HUDEP-2 (cell line): ENCODE data around the gene FRRS1.

Source experiments
- DNase-seq, 76 experiments: peaks; one replicate each; lab custom pipeline; 2025; ENCODE audit not compliant: unreplicated experiment in 76 of 76; lab: John Stamatoyannopoulos, UW

The FRRS1 gene

DNA sequence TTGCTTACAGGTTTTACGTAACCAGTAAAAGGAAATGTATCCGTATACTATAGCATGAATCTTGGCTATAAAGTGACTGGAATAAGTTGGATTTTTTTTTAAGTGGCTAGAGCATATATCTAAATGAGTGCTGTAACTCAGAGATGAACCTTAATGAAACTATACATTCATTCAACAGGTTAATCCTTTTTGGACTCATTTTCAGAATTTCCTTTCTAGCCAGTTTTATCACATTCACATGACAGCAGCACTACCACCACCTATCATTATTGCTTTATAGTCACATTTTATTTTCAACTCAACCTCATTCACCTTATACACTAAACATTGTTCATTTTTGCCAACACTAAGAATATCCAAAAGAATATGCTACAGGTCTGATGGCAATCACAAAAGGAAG lies 30.6 kb downstream of the FRRS1 start:
- no peak for DNase-seq

DNA sequence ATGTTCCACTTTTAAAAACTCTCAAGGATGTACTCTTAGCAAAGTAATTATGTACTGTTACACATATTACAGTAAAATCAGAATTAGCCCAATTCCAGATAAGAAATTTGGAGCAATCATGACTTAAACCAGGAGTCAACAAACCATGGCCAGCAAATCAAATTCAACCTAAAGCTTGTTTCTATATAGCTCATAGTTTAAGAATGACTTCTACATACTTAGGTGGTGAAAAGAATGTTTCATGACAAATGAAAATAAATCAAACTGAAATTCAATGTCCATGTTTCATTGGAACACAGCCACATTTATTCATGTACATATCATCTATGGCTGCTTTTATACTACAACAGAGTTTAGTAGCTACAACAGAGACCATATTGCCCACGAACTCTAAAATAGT lies 35.1 kb downstream of the FRRS1 start:
- DNase-seq, result no peak

DNA sequence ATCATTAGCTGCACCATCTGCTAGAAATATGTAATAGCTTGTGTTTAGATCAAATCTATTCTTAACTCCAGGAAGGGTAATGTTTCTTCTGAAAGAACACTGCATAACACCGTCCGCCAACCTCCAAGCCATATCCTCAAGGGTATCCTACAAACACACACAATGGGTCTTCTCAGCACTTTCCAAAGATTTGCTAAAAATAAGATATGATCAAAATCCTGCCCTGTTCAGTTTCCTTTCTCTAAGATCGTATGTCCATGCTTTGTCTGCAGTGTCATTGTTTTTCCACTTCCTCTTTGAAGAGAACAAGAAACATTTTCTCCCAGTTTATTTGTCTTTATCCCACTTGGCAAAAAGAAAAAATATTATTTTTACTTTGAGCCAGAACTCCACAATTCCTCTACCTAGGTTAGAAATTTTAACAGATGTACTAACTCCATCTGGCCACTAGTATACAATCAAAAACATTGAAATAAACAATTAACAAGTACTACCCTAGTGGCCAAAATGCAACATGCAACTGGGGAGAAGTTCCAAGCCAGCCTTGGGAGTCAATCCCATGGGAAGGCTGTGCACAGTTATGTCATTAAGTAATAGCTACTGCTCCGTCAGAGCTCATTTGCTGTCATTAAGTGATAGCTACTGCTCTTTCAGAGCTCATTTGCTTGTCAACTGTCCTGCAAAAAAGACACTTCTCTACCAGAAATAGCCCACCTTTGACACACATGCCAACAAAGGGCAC lies 37.8 kb downstream of the FRRS1 start:
- DNase-seq, result peak in 7 of 76 experiments; percentile 6 to 30 (median 12)

DNA sequence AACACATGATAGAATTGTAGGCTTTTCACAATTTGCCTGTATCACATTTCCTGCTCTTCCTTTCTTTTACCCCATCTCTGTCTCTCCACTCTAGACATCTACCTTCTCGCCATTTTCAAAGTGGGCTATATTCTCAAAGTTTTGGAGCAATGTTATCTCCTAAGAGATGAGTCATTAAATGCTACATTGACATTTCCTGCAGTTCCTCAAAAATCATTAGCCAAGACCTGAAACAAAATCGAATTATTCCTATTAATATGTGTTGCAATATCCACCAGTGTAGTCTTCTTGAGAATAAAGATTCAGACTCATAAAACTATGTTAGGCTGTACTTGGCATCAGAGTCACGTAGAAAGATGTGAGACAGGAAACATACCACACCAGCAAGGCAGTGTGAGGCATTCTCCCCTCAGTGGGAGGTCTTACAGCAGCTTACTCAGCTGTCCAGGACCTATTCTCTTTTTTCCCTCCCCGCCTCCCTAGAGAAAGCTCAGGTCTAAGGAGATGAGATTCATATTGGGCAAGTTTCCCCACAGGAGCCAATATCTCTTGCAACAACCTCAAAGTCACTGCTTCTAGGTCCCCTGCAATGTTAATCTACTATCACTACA lies 38.8 kb downstream of the FRRS1 start:
- DNase-seq, result no peak

DNA sequence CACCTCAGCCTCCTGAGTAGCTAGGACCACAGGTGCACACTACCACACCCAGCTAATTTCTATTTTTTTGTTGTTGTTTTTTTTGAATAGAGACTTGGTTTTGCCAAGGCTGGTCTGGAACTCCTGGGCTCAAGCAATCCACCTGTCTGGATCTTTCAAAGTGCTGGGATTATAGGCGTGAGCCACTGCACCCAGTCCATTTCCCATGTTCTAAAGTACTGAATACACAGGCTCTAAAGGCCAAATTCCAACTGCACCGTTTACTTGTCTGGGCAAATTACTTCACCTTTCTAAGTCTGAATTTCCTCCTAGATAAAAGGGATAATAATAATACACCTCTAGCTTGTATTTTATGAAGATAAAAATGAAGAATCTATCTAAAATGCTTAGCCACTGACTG lies 39.6 kb downstream of the FRRS1 start:
- no peak for DNase-seq

DNA sequence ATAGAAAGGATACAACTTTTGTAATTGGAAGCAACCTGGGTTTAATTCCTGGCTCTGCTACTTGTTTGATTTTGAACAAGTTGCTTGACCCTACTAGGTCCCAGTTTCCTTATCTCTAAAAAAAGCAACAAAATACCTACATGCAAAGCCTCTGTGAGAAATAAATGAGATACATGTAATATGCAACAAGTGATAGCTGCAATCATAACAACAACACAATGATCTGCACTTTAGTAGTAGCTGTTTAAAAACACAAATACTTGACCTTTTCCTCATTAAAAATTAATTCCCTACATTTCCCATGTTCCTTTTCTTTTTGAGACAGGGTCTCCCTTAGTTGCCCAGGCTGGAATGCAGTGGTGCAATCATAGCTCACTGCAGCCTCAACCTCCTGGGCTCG lies 40.0 kb downstream of the FRRS1 start:
- no peak for DNase-seq

DNA sequence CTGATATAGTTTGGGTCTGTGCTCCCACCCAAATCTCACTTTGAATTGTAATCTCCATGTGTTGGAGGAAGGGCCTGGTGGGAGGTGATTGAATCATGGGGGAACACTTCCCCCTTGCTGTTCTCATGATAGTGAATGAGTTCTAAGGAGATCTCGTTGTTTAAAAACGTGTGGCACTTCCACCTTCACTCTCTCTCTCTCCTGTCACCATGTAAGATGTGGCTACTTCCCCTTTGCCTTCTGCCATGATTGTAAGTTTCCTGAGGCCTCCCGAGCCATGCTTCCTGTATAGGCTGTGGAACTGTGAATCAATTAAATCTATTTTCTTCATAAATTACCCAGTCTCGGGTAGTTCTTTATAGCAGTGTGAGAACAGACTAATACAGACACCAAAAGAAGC lies 40.4 kb downstream of the FRRS1 start:
- no peak for DNase-seq

DNA sequence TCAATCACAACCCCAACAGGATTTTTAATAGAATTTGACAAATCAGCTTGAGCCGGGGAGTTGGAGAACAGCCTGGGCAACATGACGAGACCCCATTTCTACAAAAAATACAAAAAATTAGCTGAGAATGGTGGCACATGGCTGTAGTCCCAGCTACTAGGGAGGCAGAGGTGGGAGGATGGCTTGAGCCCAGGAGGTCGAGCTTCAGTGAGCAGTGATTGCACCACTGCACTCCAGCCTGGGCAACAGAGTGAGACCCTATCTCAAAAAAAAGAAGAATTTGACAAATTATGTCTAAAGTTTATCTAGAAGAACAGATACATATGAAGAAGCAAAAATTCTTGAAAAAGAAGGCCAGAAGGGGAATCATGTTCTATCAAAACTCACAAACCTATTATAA lies 43.2 kb downstream of the FRRS1 start:
- no peak for DNase-seq

DNA sequence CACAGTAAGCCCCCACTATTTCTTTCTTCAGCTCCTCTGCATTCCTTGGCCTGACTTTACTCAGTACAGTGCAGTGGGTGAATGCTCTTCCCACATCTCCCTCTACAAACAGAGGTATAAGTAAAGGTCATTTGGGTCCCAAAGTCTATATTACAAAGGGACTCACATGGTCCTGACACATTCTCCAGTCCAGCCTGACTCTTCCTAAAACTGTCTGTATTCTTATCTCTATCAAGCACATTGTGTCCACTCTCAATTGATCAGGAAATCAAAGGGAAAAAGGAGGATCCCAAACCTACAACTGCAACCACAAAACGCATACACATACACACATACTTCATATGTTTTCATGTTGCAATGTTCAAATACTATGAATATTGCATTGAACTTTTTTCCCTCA lies 49.4 kb downstream of the FRRS1 start:
- no peak for DNase-seq

DNA sequence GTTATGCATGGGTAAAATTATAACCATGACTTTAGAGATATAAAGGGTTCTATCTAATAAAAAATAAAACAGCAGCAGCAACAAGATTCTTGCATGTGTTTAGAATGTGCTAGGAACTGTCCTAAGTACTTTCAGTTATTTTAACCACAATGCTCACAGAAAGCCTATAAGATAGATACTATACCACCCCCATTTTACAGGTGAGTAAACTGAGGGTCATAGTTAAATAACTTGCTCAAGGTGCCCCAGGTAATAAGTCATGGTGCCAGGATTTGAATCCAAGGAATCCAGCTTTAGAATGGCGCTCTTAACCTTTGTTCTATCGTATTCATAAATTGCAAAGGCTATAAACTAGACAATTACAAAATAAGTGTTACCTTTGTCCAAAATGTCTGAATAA lies 53.4 kb downstream of the FRRS1 start:
- DNase-seq, result no peak

DNA sequence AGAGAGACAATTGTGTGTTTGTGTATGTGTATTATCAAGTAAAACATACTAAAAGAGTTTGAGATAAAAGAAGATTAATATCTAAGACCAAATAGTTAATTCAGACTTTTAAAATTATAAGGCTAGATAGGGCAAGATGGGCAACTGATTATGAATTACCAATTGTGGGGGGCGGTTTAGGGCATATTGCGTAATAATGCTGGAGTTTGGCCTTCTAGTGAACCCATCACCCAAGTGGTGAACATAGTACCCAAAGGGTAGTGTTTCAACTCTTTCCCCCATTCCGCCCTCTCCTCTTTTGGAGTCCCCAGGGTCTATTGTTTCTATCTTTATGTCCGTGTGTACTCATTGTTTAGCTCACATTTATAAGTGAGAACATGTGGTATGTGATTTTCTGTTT lies 55.4 kb downstream of the FRRS1 start:
- DNase-seq, result no peak

DNA sequence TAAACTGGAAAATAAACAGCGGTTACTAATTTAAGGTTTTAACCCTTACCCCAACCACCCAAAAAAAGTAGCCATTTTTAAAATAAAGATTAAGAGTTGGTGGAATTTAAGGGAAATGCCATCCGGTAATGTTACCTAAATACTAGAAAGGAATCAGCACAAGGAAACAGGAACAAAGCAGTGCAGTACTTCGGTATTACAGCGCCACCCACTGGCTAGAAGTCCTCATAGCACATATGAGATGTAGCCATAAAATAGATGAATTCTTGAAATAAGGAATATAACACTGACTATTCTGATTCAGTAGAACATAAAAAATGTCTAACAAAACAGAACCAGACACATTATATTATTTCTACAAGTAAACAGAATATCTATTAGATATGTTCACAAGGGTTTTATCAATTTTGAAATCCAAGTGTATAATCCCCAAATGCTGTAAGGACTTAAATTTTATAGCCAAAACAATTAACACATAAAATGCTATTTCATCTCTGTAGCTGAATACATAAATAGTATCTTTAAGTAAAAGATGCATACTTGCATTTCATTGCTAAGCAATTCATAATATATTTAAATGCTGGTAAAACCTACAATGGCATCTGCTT lies 58.8 kb downstream of the FRRS1 start:
- DNase-seq, result peak in 55 of 76 experiments; percentile 4 to 72 (median 39)

DNA sequence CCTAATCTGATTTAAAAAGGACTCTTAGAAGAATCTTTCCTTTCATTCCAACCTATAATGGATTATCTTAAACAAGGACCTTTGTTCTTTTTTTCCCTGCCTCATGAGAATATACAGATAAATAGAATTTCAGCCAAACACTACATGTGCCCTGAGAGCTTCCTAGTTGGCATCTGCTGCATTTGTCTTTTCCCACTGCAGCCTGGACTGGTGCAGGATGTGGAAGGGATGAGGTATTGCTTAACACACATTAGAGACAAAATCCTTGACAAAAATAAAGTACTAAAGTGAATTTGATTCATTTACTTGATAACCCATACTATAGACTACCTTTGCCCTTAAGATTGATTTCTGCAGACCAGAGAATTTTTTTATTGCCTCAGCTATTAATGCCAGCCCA lies 61.0 kb downstream of the FRRS1 start:
- DNase-seq, result no peak

DNA sequence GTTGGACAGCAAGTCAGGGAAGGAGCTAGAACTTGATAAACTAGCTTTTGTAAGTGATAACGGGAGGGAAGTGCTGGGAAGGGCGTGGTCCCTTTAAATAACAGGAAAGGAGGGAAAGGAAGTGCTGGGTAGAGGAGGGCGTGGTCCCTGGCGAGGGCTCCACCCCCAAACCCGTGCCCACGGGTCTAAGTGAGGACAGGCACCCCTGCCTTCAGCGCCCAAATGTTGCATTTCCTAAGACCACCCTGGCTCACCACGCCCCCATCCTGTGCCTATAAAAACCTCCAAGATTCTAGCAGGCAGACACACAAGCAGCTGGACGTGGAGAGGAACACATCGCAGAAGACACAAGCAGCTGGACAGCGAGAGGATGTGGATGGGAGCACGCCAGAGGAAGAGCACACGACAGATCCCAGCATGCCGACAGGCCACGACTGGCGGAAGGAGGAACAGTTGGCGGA lies 62.0 kb downstream of the FRRS1 start:
- DNase-seq, result peak in 54 of 76 experiments; percentile 5 to 72 (median 35)

DNA sequence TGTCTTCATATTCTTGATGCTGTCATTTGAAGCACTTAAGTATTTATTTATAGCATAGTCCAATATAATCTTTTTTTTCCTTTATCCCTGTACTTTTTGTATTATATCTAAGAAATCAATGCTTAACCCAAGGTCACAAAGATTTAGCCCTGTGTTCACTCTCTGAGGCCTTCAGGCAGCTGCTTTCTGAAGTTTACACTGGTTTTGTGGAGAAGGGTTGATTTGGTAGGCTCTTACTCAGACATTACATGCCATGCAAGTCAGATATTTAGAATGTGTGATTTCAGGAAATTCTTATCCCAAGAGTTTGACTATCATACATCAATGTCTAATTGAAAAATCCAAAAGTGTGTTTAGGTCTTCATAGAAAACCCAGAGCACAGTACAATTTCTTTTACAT lies 64.2 kb downstream of the FRRS1 start:
- no peak for DNase-seq

DNA sequence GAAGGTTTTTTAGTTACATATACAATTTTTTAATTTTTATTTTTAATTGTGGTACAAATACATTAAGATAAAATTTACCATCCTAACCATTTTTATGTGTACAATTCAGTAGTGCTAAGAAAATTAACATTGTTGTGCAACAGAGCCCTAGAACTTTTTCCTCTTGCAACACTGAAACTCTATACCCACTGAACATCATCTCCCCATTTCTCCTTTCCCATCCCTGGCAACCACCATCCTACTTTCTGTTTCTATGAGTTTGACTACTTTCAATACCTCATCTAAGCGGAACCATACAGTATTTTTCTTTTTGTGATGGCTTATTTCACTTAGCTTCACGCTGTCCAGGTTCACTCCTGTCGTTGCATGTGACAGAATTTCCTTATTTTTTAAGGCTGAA lies 66.4 kb downstream of the FRRS1 start:
- no peak for DNase-seq

DNA sequence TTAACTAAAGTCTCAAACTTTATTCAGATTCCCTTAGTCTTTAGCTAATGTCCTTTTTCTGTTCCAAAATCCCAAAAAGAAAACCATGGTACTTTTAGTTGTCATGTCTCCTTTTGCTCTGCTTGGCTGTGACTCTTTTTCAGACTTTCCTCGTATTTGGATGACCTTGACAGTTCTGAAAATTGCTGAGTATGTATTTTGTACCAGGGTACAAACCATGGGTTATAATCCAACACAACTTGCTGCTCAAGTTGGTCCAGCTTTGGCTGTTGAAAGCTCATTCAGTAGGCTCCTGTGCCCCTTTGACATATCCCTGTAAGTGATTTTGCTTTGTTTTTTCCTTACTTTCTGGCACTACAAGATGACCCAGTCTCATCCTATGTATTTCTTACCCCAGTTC lies 68.9 kb downstream of the FRRS1 start:
- no peak for DNase-seq

DNA sequence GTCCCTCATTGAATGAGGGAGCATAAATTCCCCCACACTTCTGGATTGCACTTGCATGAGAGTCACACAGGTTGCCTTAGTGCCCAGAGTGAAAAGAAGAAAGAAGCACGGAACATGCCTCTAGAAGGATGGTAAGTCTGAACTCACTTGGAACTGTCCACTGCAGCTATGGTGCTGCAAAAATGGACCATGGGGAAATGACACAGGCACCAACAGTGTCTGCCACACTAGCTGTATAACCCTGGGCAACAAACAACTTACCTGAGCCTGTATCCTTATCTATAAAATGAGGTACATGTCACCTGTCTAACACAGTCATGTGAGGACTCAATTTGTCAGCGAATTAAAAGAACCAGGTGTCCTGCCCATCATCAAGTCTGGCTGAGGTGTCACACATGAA lies 69.8 kb downstream of the FRRS1 start:
- no peak for DNase-seq

DNA sequence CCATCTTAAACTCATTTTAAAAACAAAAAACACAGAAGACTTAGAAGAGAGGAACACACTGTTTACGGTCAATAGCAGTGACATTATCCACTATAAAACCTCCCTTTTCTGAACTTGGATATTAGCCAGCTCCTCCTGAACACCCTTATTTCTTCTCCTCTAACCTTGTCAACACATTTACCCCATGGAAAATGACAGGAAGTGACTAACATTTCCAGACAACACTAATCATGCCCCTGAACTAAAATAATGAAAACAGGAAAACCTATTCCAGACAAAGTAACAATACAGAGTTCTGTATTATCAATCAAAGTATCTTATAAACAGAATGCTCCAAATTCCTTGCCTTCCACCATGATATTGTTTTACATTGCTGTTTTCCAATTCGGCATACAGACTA lies 75.3 kb downstream of the FRRS1 start:
- no peak for DNase-seq

DNA sequence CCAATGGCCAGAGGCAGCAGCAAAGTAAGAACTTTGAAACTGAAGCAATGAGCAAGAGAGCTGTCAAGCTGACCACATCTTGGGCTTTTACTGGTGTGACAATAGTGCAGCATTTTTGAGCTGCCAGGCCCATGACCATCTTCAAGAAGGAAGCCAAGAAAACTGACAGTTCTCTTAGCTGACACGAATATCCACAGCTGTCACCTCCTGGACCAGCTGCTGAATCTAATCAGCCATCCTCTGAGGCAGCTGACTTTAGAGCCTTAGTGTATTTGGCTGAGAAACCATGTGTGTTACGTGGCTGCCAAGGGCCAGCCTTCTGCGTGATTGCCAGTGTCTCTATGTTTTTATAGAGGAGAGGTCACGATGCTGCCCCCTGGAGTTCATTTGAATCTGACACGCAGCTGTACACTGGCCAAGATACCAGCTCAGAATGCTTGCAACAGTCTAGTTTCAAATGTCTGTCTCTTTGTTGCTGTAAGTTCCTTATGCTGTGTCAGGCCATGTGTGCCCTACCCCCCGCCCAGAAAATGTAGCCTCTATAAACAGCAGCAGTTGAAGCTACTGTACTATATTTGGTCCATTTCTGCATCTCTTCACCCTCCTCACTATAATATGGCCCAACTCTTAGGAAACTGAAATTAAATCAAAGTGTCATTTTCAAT lies 80.8 kb downstream of the FRRS1 start:
- DNase-seq, result peak in 60 of 76 experiments; percentile 3 to 73 (median 32)

DNA sequence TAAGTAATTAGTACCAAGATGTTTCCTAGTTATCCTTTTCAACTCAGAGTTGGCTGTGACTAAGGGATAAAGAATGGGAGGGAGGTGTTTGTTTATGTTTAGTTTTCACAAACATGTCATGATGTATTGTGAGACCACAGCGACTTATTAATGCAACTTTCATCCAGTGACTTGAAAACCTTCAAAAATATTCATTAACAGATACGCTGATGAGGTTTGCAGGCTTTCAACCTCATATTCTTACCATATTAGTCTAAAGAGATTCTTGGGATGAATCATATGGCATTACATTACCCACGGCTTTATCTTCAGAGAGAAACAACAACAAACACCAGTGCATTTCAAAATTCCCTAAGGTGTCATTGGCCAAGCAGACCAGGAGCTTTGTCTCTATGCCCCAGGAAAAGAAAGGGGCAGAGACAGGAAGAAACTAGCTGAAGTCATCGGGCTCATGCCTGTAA lies 84.1 kb downstream of the FRRS1 start:
- no peak for DNase-seq
